ENCODE measurements around the gene FGD5. TPM values are rescaled to one million over a fixed set of nuclear protein-coding genes. Genes with fewer than 3 reads are reported as not detected.

FGD5 gene
- total and polyA plus RNA-seq, 9 of the 15 experiments (the other 6 are each of a cell fraction or from before 2014, with no cell fraction given) = 0.18 TPM; not detected in 8

DNA sequence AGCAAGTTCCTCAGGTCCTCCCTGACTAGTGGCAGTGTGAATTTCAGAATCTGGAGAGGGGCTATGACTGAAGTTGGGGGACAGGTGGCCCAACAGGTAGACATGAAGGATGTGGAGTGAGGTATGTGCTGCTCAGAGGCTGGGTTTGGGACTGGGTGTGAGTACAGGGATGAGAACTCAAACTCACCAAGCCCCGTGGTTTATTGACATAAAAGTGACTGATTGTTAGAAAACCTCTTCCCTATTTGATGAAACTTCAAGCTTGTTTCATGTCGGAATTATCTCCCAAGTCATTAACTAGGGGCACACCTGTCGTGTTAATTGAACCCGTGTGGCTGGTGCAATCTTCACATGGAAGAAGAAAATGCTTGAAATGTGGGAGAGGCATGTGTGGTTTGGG lies 27.1 kb downstream of the FGD5 start:
- POLR2A ChIA-PET = interaction anchor here (0.6 to 3.0 kb wide), 6 partner anchors 9 to 516 kb away, joined by 3 to 8 read pairs (median 4); no protein-coding TSS in a partner anchor
- no peak overlapping the region for H3K27ac ChIP-seq (ENCODE audit: extremely low read depth, low read depth, low read length)
- peaks cover 23 to 40% of the 10 kb centered on the region in 2 experiments for H3K27me3 ChIP-seq (ENCODE audit: control insufficient read depth in 2 of 2, insufficient read depth in 2 of 2, low read length in 2 of 2)
- in situ Hi-C loops (cut with MboI) (no loop called here), intact Hi-C loops (cut with micrococcal nuclease) (no loop called here)
- no peaks in the 10 kb centered on the region for H3K36me3 ChIP-seq (ENCODE audit: control insufficient read depth, insufficient read depth, low read length)
- FAIRE-seq (no peak), ATAC-seq (no peak), DNase-seq (ENCODE audit: extremely low read depth in 1 of 4, low spot score in 3 of 4) (no peak)
- no peaks in the 10 kb centered on the region for H4K20me1 ChIP-seq (replicated peaks; ENCODE audit: control insufficient read depth, insufficient read depth, low read length)
- peaks cover 7 to 14% of the 10 kb centered on the region in 2 experiments; a peak in 4 of 5 replicates for H3K4me1 ChIP-seq (replicated peaks in 1 of 2; ENCODE audit: control insufficient read depth in 2 of 2, insufficient read depth in 2 of 2, low read length in 2 of 2)
- WGBS (ENCODE audit: insufficient coverage, low coverage, missing lambda C conversion rate) = under 1% methylated on average over 4 of the region's 4 CpGs
- H3K9ac ChIP-seq (ENCODE audit: insufficient read depth in 1 of 2, low read depth in 2 of 2, low read length in 2 of 2) = no peak overlapping the region
- no peak overlapping the region for H3K4me3 ChIP-seq
- H3K79me2 ChIP-seq (ENCODE audit: control insufficient read depth, insufficient read depth, low read length) = no peaks in the 10 kb centered on the region
- CTCF ChIA-PET (ENCODE audit: low intra/inter-chr PET ratio) = no interaction called here
- H2AFZ ChIP-seq (ENCODE audit: low read depth, low read length) = no peak overlapping the region
- BruUV-seq (replicated peaks) = no TSS peak
- H3K4me2 ChIP-seq (ENCODE audit: insufficient read depth, low read length) = no peak overlapping the region
- H3K9me1 ChIP-seq (ENCODE audit: control insufficient read depth, insufficient read depth, low read length) = no peaks in the 10 kb centered on the region
- no peak for TF ChIP-seq PHTF2 (CRISPR knock-in tag; IDR thresholded peaks at IDR 0.05)
- TF ChIP-seq ZNF354B (CRISPR knock-in tag; IDR thresholded peaks at IDR 0.05) = no peak
- no peak for TF ChIP-seq ZNF584 (CRISPR knock-in tag; IDR thresholded peaks at IDR 0.05; ENCODE audit: low read depth)
- TF ChIP-seq CREB1 (IDR thresholded peaks at IDR 0.05) = no peak
- TF ChIP-seq CREB1 (CRISPR knock-in tag; IDR thresholded peaks at IDR 0.05) = no peak
- TF ChIP-seq KAT2B (IDR thresholded peaks at IDR 0.05; ENCODE audit: low read depth, low read length) = no peak
- no peak for TF ChIP-seq SIN3B (IDR thresholded peaks at IDR 0.05; ENCODE audit: low read depth)
- no peak for TF ChIP-seq MTA2 (IDR thresholded peaks at IDR 0.05; ENCODE audit: low read depth)
- no peak for TF ChIP-seq CUX1 (CRISPR knock-in tag; IDR thresholded peaks at IDR 0.05)
- no peak for TF ChIP-seq ETV6 (IDR thresholded peaks at IDR 0.05; ENCODE audit: borderline replicate concordance in 1 of 2, low read depth in 2 of 2, low read length in 1 of 2)
- no peak for TF ChIP-seq ETV6 (CRISPR knock-in tag; IDR thresholded peaks at IDR 0.05; ENCODE audit: borderline replicate concordance)
- TF ChIP-seq CCAR2 (IDR thresholded peaks at IDR 0.05; ENCODE audit: low read depth, low read length) = no peak
- TF ChIP-seq THRAP3 (IDR thresholded peaks at IDR 0.05; ENCODE audit: borderline replicate concordance) = no peak
- TF ChIP-seq TCFL5 (CRISPR knock-in tag; conservative IDR thresholded peaks at IDR 0.05) = no peak
- no peak for TF ChIP-seq ETV1 (tag; conservative IDR thresholded peaks at IDR 0.05; ENCODE audit: low read depth)
- no peak for TF ChIP-seq PRMT5 (CRISPR knock-in tag; IDR thresholded peaks at IDR 0.05)
- no peak for TF ChIP-seq ZBTB17 (CRISPR knock-in tag; IDR thresholded peaks at IDR 0.05)
- TF ChIP-seq ADNP (tag; IDR thresholded peaks at IDR 0.05) = no peak
- no peak for TF ChIP-seq ZFP36 (IDR thresholded peaks at IDR 0.05; ENCODE audit: low read depth, low read length, partially characterized antibody)
- TF ChIP-seq ZNF717 (CRISPR knock-in tag; IDR thresholded peaks at IDR 0.05) = no peak
- H3K9me3 ChIP-seq (replicated peaks; ENCODE audit: control insufficient read depth, insufficient read depth, low read depth, low read length) = no peaks in the 10 kb centered on the region

All from K562 (cell line).